HEK293 (cell line): ENCODE results near the gene CEPT1.

Experiments
- CTCF ChIA-PET: fragments of 350-600 bp; formaldehyde crosslinking; extraction: SDS; loops from one replicate; lab custom pipeline; 2021; ENCODE audit warnings: antibody characterized with exemption; lab: Yijun Ruan, JAX
- POLR2A ChIA-PET: fragments of 300-600 bp; formaldehyde crosslinking; extraction: SDS; loops from one replicate; lab custom pipeline; 2020; ENCODE audit warnings: antibody characterized with exemption, inconsistent platforms; lab: Yijun Ruan, JAX
- H3K27ac ChIP-seq: fragments of 200-500 bp; sonication (Bioruptor generic); 2 replicates; pipeline ENCODE4 v1.5.1; 2014; ENCODE audit warnings: low read depth, low read length, control low read depth, inconsistent platforms; ENCODE audit errors: extremely low read depth
- H3K36me3 ChIP-seq, 2 experiments: fragments of 200-500 bp in 1 of 2; sonication (Bioruptor generic) in 1 of 2; 1 replicate in 1 of 2; 2 replicates in 1 of 2; pipeline ENCODE4 v1.5.1; 2014 to 2017; ENCODE audit warnings: inconsistent platforms in 2 of 2, low read length in 2 of 2; ENCODE audit not compliant: control insufficient read depth in 2 of 2, insufficient read depth in 1 of 2
- H3K4me1 ChIP-seq: fragments of 200-500 bp; sonication (Bioruptor generic); 2 replicates; pipeline ENCODE4 v1.5.1; 2014; ENCODE audit warnings: mild to moderate bottlenecking, low read length, inconsistent platforms; ENCODE audit not compliant: control insufficient read depth, insufficient read depth
- H3K4me3 ChIP-seq: 2 replicates; pipeline ENCODE4 v1.5.1; 2011; ENCODE audit warnings: low read depth, mild to moderate bottlenecking, control low read depth, low read length, moderate library complexity
- H3K9me3 ChIP-seq: fragments of 200-500 bp; sonication (Bioruptor generic); 2 replicates; pipeline ENCODE4 v1.5.1; 2014; ENCODE audit warnings: low read depth, low read length, inconsistent platforms; ENCODE audit not compliant: control insufficient read depth, insufficient read depth
- BCL11A ChIP-seq: fragments of 450-650 bp; formaldehyde crosslinking; IDR thresholded peaks from 2 replicates; pipeline ENCODE4 v1.5.1; 2016; ENCODE audit warnings: low read depth, missing biosample characterization, missing genetic modification characterization
- HOXC10 ChIP-seq: sonication (generic); formaldehyde crosslinking; IDR thresholded peaks from 2 replicates; pipeline ENCODE4 v1.8.1; 2023; ENCODE audit warnings: mild to moderate bottlenecking, missing genetic modification reagents
- ZBTB17 ChIP-seq: fragments of 450-650 bp; formaldehyde crosslinking; IDR thresholded peaks from 2 replicates; pipeline ENCODE4 v1.5.1; 2016; ENCODE audit warnings: missing biosample characterization, missing genetic modification characterization
- ZNF132 ChIP-seq: fragments of 450-650 bp; formaldehyde crosslinking; IDR thresholded peaks from 2 replicates; pipeline ENCODE4 v1.5.1; 2017; ENCODE audit warnings: missing biosample characterization, missing genetic modification characterization, borderline replicate concordance
- ZNF155 ChIP-seq: fragments of 450-650 bp; formaldehyde crosslinking; IDR thresholded peaks from 2 replicates; pipeline ENCODE4 v1.5.1; 2016; ENCODE audit warnings: missing biosample characterization, missing genetic modification characterization
- ZNF175 ChIP-seq: fragments of 450-650 bp; formaldehyde crosslinking; IDR thresholded peaks from 2 replicates; pipeline ENCODE4 v1.5.1; 2016; ENCODE audit warnings: missing biosample characterization, missing genetic modification characterization
- ZNF2 ChIP-seq: fragments of 450-650 bp; formaldehyde crosslinking; IDR thresholded peaks from 2 replicates; pipeline ENCODE4 v1.5.1; 2016; ENCODE audit warnings: missing biosample characterization, missing genetic modification characterization
- ZNF202 ChIP-seq: fragments of 450-650 bp; formaldehyde crosslinking; IDR thresholded peaks from 2 replicates; pipeline ENCODE4 v1.5.1; 2016; ENCODE audit warnings: missing biosample characterization, missing genetic modification characterization, borderline replicate concordance
- ZNF416 ChIP-seq: fragments of 450-650 bp; formaldehyde crosslinking; IDR thresholded peaks from 2 replicates; pipeline ENCODE4 v1.5.1; 2016; ENCODE audit warnings: missing biosample characterization, missing genetic modification characterization
- ZNF501 ChIP-seq: fragments of 450-650 bp; formaldehyde crosslinking; IDR thresholded peaks from 2 replicates; pipeline ENCODE4 v1.5.1; 2016; ENCODE audit warnings: missing biosample characterization, missing genetic modification characterization
- ZNF529 ChIP-seq: fragments of 450-650 bp; formaldehyde crosslinking; IDR thresholded peaks from 2 replicates; pipeline ENCODE4 v1.5.1; 2017; ENCODE audit warnings: missing genetic modification characterization, missing biosample characterization; ENCODE audit not compliant: insufficient replicate concordance
- ZNF600 ChIP-seq: fragments of 450-650 bp; formaldehyde crosslinking; IDR thresholded peaks from 2 replicates; pipeline ENCODE4 v1.5.1; 2016; ENCODE audit warnings: missing biosample characterization, missing genetic modification characterization
- ZNF658 ChIP-seq: fragments of 450-650 bp; formaldehyde crosslinking; IDR thresholded peaks from 2 replicates; pipeline ENCODE4; 2016; ENCODE audit warnings: missing biosample characterization, missing genetic modification characterization
- ZSCAN30 ChIP-seq: fragments of 450-650 bp; IDR thresholded peaks from 2 replicates; pipeline ENCODE4 v1.5.1; 2018; ENCODE audit warnings: missing biosample characterization, mild to moderate bottlenecking, missing genetic modification characterization, moderate library complexity
- TF ChIP-seq, protein P1 (sequence below): fragments of 450-650 bp; formaldehyde crosslinking; IDR thresholded peaks from 2 replicates; pipeline ENCODE4 v1.5.1; 2016; ENCODE audit warnings: missing biosample characterization, missing genetic modification characterization
- TF ChIP-seq, protein P2 (sequence below): fragments of 450-650 bp; formaldehyde crosslinking; IDR thresholded peaks from 2 replicates; pipeline ENCODE4 v1.5.1; 2016; ENCODE audit warnings: missing biosample characterization, missing genetic modification characterization
- TF ChIP-seq, protein P3 (sequence below): fragments of 450-650 bp; formaldehyde crosslinking; IDR thresholded peaks from 2 replicates; pipeline ENCODE4 v1.5.1; 2016; ENCODE audit warnings: missing biosample characterization, missing genetic modification characterization
- TF ChIP-seq, protein P4 (sequence below): fragments of 450-650 bp; formaldehyde crosslinking; IDR thresholded peaks from 2 replicates; pipeline ENCODE4 v1.5.1; 2016; ENCODE audit warnings: missing biosample characterization, missing genetic modification characterization, low read depth

Gene CEPT1

DNA sequence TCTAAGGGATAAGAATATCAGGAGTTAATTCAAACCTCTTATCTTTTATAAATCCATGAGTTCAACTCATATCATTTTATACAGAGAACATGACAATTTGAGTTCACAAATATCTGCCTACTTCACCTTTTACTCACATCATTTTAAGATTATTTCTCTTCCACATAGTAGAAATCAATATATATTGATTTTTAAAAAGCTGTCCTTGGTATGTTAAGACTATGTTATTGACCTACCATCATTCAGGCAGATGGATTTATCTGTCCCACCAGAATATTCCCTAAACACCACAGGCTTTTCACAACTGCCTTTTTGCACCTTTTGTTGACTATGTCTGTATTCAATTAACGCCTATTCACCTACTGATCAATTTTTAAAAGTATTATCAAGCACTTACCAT, 13.7 kb upstream of the CEPT1 start (continued):
- TF ChIP-seq, protein P1, sequence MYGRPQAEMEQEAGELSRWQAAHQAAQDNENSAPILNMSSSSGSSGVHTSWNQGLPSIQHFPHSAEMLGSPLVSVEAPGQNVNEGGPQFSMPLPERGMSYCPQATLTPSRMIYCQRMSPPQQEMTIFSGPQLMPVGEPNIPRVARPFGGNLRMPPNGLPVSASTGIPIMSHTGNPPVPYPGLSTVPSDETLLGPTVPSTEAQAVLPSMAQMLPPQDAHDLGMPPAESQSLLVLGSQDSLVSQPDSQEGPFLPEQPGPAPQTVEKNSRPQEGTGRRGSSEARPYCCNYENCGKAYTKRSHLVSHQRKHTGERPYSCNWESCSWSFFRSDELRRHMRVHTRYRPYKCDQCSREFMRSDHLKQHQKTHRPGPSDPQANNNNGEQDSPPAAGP (tag by site-specific recombination): no peak
- TF ChIP-seq ZSCAN30 (no peak), ZNF155 (tag by site-specific recombination) (no peak)
- TF ChIP-seq, protein P2, sequence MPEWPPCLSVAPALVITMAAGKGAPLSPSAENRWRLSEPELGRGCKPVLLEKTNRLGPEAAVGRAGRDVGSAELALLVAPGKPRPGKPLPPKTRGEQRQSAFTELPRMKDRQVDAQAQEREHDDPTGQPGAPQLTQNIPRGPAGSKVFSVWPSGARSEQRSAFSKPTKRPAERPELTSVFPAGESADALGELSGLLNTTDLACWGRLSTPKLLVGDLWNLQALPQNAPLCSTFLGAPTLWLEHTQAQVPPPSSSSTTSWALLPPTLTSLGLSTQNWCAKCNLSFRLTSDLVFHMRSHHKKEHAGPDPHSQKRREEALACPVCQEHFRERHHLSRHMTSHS: no peak

DNA sequence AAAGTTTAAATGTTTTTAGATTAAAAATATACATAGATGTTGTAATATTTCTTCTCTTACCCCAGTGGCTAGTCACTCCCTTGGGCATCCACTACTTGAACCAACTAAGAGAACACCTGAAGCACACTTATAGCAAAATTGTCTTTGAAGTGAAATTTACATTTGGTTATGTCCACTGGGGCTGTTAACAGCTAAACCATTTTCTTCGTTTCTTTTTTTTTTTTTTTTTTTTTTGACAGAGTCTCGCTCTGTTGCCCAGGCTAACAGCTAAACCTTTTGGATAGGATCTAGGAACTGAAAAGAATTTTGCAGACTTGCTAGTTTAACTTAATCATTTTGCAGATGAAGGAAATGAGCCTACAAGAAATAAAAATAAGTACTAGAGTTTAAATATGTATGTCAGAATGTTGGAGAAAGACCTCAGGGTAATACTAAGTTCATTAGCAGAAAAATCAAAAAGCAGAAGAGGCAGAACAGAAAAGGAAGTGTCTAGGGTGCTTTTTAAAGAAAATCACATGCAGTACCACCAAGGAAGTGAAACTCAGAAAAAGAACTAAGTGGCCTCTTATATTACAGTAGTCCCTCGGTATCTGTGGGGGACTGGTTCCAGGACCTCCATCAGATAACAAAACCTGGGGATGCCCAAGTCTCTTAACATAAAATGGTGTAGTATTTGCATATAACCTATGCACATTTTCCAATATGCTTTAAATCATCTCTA, 11.9 kb upstream of the CEPT1 start:
- no peaks in the 10 kb centered on the region for H3K4me1 ChIP-seq
- no peak overlapping the region for H3K27ac ChIP-seq
- no peak overlapping the region for H3K4me3 ChIP-seq
- CTCF ChIA-PET: no interaction called here
- no peaks in the 10 kb centered on the region for H3K9me3 ChIP-seq
- peaks cover 18 to 64% of the 10 kb centered on the region in 2 experiments for H3K36me3 ChIP-seq
- POLR2A ChIA-PET: interaction anchor here (0.6 kb wide), 1 partner anchor 13 kb away, joined by 7 read pairs; no protein-coding TSS in a partner anchor
- no peak for TF ChIP-seq ZNF2 (tag by site-specific recombination)
- no peak for TF ChIP-seq ZNF416 (tag by site-specific recombination)
- no peak for TF ChIP-seq ZBTB17 (tag by site-specific recombination)

DNA sequence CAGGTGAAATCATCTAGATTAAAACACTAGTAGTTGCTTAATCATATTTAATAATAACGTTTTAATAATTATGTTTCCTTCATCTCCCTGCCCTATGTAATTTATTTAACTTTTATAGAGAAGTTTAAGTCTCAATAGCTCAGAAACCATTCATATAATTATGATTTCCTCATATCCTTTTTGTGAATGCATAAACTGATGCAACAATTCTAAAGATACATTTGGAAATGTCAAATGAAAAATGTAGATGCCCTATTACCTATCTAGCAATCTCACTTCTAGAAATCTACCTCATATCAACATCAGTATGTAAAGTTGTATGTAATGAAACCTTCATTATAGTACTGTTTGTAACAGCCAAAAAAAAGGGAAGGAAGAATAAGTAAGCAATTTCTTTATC, 10.6 kb upstream of the CEPT1 start:
- peaks cover 14 to 59% of the 10 kb centered on the region in 2 experiments for H3K36me3 ChIP-seq
- TF ChIP-seq, protein P3, sequence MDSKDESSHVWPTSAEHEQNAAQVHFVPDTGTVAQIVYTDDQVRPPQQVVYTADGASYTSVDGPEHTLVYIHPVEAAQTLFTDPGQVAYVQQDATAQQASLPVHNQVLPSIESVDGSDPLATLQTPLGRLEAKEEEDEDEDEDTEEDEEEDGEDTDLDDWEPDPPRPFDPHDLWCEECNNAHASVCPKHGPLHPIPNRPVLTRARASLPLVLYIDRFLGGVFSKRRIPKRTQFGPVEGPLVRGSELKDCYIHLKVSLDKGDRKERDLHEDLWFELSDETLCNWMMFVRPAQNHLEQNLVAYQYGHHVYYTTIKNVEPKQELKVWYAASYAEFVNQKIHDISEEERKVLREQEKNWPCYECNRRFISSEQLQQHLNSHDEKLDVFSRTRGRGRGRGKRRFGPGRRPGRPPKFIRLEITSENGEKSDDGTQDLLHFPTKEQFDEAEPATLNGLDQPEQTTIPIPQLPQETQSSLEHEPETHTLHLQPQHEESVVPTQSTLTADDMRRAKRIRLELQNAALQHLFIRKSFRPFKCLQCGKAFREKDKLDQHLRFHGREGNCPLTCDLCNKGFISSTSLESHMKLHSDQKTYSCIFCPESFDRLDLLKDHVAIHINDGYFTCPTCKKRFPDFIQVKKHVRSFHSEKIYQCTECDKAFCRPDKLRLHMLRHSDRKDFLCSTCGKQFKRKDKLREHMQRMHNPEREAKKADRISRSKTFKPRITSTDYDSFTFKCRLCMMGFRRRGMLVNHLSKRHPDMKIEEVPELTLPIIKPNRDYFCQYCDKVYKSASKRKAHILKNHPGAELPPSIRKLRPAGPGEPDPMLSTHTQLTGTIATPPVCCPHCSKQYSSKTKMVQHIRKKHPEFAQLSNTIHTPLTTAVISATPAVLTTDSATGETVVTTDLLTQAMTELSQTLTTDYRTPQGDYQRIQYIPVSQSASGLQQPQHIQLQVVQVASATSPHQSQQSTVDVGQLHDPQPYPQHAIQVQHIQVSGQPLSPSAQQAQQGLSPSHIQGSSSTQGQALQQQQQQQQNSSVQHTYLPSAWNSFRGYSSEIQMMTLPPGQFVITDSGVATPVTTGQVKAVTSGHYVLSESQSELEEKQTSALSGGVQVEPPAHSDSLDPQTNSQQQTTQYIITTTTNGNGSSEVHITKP (tag by site-specific recombination): no peak
- TF ChIP-seq ZNF202 (tag by site-specific recombination) (no peak), ZNF175 (no peak), ZNF501 (tag by site-specific recombination) (no peak), BCL11A (no peak), ZNF658 (tag by site-specific recombination) (no peak), ZNF132 (no peak), HOXC10 (CRISPR knock-in tag) (no peak), ZNF600 (tag by site-specific recombination) (no peak), ZNF529 (tag by site-specific recombination) (no peak)
- TF ChIP-seq, protein P2: no peak
- TF ChIP-seq, protein P4, sequence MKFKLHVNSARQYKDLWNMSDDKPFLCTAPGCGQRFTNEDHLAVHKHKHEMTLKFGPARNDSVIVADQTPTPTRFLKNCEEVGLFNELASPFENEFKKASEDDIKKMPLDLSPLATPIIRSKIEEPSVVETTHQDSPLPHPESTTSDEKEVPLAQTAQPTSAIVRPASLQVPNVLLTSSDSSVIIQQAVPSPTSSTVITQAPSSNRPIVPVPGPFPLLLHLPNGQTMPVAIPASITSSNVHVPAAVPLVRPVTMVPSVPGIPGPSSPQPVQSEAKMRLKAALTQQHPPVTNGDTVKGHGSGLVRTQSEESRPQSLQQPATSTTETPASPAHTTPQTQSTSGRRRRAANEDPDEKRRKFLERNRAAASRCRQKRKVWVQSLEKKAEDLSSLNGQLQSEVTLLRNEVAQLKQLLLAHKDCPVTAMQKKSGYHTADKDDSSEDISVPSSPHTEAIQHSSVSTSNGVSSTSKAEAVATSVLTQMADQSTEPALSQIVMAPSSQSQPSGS (tag by site-specific recombination): no peak

More for the DNA sequence above, 10.6 kb upstream of the CEPT1 start:
- Histone ChIP-seq H3K9me3 (no peaks in the 10 kb centered on the region), H3K27ac (no peak overlapping the region), H3K4me1 (no peaks in the 10 kb centered on the region), H3K4me3 (no peak overlapping the region)
- ChIA-PET POLR2A (no interaction called here), CTCF (no interaction called here)
